IPS-18a (cell line): ENCODE measurements around the gene ERN1.

ENCODE experiments used
- H3K27ac ChIP-seq: one replicate; pipeline ENCODE4 v1.5.1; 2013; ENCODE audit warnings: low read length
- H3K27me3 ChIP-seq: one replicate; pipeline ENCODE4 v1.6.1; 2013; ENCODE audit warnings: mild to moderate bottlenecking, low read length; ENCODE audit not compliant: control insufficient read depth, insufficient read depth
- H3K36me3 ChIP-seq: one replicate; pipeline ENCODE4 v1.6.1; 2013; ENCODE audit warnings: low read depth, low read length; ENCODE audit not compliant: control insufficient read depth
- H3K4me1 ChIP-seq: one replicate; pipeline ENCODE4 v1.6.1; 2013; ENCODE audit warnings: low read depth, low read length; ENCODE audit not compliant: control insufficient read depth
- H3K4me3 ChIP-seq: one replicate; pipeline ENCODE4 v1.5.1; 2013; ENCODE audit warnings: low read length
- H3K9ac ChIP-seq: one replicate; pipeline ENCODE4 v1.6.1; 2013; ENCODE audit warnings: mild to moderate bottlenecking, low read length, moderate library complexity
- H3K9me3 ChIP-seq: one replicate; pipeline ENCODE4 v1.6.1; 2013; ENCODE audit warnings: low read depth, low read length; ENCODE audit not compliant: control insufficient read depth

ERN1 gene

GRCh38 chr17:63991611-63992010 is 138.3 kb downstream of the ERN1 start:
- H3K9ac ChIP-seq = no peak overlapping the region
- no peaks in the 10 kb centered on the region for H3K9me3 ChIP-seq
- peaks cover 3% of the 10 kb centered on the region for H3K4me1 ChIP-seq
- no peak overlapping the region for H3K27ac ChIP-seq
- peaks cover 2% of the 10 kb centered on the region for H3K27me3 ChIP-seq
- no peak overlapping the region for H3K4me3 ChIP-seq
- H3K36me3 ChIP-seq = no peaks in the 10 kb centered on the region

- H3K9me3 ChIP-seq = no peaks in the 10 kb centered on the region
- no peak overlapping the region for H3K9ac ChIP-seq
- H3K4me1 ChIP-seq = peaks cover 3% of the 10 kb centered on the region
- no peaks in the 10 kb centered on the region for H3K27me3 ChIP-seq
- H3K27ac ChIP-seq = no peak overlapping the region
- H3K36me3 ChIP-seq = no peaks in the 10 kb centered on the region
- H3K4me3 ChIP-seq = no peak overlapping the region
Observed at GRCh38 chr17:63989622-63990345, 140.2 kb downstream of the ERN1 start.
